ENCODE results near the gene SAP25. TPM values are rescaled to one million over a fixed set of nuclear protein-coding genes. Genes with fewer than 3 reads are reported as not detected.

SAP25 gene
- under 1 TPM in 3 of 6 experiments, not detected in 3; 0.40 to 0.87 (median 0.55) TPM for total RNA-seq (2021; fragmentation: NEBNext Ultra II Directional; extraction: Animal tissue kit (Norgen Biotek cat#: 25700))
- long read RNA-seq: 0 reads

DNA sequence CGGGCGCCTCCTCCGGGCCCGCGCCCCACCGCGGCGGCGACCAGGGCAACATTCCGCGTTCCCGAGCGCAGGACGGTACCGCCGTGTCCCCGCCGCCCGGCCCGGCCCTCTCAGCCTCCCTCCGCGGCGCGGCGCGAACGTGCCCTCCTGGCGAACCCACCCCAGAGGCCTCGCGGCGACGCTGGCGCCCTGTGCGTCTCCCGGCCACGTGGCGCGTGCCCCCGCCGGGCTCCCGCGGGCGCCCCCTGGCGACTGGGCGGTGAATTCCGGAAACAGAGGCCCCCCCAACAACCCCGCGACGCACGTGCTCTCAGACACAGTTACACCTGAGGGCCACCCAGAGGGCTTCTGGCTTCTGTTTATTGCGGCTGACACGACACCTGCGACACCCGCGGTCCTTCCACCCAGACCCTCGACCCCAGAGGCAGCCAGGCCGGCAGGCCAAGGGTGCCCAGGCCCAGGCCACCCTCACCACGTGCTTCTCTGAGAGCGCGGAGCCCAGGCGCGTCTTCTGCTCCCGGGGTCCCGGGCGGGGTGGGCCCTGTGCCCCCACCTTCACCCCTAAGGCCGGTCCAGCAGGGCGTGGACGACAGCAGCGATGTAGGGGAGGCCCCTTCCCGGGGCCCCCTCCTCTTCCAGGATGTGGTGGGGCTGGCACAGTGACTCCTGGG lies at the start of gene SAP25:
SAP25 (minus strand) TSS at position 210 of the 671 bp plus-strand sequence; CDS start at position 52, 158 bp downstream.
- Mint-ChIP-seq H3K4me1 (ENCODE audit: low read depth) (no peaks in the 10 kb centered on the region; the same call in 1 of the 2 replicates), H3K9me3 (no peaks in the 10 kb centered on the region), H3K27ac (no peak within 1 kb of the TSS), H3K36me3 (ENCODE audit: low read depth) (no peaks in the 10 kb centered on the region), H3K4me3 (no peak within 1 kb of the TSS), H3K27me3 (ENCODE audit: insufficient read depth) (peaks cover 19% of the 10 kb centered on the region)
- TF ChIP-seq, protein P1, sequence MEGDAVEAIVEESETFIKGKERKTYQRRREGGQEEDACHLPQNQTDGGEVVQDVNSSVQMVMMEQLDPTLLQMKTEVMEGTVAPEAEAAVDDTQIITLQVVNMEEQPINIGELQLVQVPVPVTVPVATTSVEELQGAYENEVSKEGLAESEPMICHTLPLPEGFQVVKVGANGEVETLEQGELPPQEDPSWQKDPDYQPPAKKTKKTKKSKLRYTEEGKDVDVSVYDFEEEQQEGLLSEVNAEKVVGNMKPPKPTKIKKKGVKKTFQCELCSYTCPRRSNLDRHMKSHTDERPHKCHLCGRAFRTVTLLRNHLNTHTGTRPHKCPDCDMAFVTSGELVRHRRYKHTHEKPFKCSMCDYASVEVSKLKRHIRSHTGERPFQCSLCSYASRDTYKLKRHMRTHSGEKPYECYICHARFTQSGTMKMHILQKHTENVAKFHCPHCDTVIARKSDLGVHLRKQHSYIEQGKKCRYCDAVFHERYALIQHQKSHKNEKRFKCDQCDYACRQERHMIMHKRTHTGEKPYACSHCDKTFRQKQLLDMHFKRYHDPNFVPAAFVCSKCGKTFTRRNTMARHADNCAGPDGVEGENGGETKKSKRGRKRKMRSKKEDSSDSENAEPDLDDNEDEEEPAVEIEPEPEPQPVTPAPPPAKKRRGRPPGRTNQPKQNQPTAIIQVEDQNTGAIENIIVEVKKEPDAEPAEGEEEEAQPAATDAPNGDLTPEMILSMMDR (IDR thresholded peaks at IDR 0.05): no peak
- DNase-seq: no peak

DNA sequence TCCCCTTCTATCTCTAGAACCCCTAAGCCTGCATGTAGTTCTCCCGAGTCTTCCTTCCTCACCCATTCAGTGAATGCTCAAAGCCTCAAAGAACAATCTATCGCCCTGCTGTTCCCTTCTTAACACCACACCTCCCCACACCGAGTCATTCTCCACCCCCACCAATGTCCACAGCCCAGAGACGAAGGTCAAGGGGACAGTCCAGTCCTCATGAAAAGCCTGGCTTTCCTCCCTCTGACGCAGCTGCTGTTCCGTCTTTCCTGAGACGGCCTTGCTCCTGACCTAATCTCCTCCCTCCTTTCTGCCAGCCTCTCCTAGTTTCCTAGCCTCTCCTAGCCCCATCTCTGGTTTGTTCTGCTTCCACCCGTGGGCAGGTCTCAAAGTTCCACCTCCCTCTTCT lies 47.9 kb upstream of the SAP25 start:
- H3K4me3 Mint-ChIP-seq: no peak overlapping the region
- no peaks in the 10 kb centered on the region; the same call in 1 of the 2 replicates for H3K4me1 Mint-ChIP-seq (ENCODE audit: low read depth)
- H3K27me3 Mint-ChIP-seq (ENCODE audit: insufficient read depth): peaks cover 9% of the 10 kb centered on the region
- no peak overlapping the region for H3K27ac Mint-ChIP-seq
- no peaks in the 10 kb centered on the region for H3K9me3 Mint-ChIP-seq
- H3K36me3 Mint-ChIP-seq (ENCODE audit: low read depth): no peaks in the 10 kb centered on the region
- no peak for DNase-seq
- TF ChIP-seq, protein P1 (IDR thresholded peaks at IDR 0.05): no peak

DNA sequence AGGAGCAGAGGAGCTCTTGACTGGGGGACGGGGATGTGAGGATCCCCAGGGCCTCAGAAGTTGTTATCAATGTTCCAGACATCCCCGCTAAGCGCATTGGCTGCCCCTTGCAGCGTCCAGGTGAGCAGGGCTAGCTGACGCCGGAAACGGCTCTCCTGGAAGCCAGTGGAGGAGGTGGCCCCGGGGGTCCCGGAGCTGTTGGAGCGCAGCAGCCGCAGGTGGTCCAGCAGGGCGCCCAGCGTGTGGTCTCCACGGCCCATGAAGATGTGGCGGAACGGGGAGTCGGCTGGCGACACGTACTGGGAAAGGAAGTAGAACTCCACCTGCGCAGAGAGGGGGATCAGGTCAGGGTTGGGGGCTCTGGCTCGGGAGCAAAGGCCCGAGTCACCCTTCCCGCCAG lies 47.1 kb upstream of the SAP25 start:
- no peaks in the 10 kb centered on the region for H3K36me3 Mint-ChIP-seq (ENCODE audit: low read depth)
- no peaks in the 10 kb centered on the region for H3K9me3 Mint-ChIP-seq
- H3K27me3 Mint-ChIP-seq (ENCODE audit: insufficient read depth): peaks cover 5% of the 10 kb centered on the region
- H3K27ac Mint-ChIP-seq: no peak overlapping the region
- H3K4me1 Mint-ChIP-seq (ENCODE audit: low read depth): no peaks in the 10 kb centered on the region
- TF ChIP-seq, protein P1 (IDR thresholded peaks at IDR 0.05): no peak
- no peak for DNase-seq
- H3K4me3 Mint-ChIP-seq: no peak overlapping the region

DNA sequence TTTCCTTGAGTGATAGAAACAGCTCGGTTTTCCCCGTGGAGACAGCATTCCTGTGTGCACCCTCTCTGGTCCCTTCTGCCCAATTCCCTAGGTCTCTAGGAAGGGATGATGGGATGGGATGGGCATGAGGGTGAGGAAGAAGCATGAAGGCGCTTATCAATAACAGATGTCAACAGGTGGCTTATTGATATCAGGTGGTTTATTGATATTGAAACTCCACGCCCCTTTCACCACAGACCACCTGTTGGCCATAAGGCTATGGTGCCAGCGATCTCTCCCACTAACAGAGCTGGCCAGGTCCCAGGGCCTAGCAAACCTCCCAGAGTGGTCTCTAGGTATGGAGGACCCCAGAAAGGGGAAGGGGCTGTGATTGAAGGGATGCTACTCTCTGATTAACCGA lies 46.5 kb upstream of the SAP25 start:
- TF ChIP-seq, protein P1 (IDR thresholded peaks at IDR 0.05): no peak
- Mint-ChIP-seq H3K27me3 (ENCODE audit: insufficient read depth) (peaks cover 5% of the 10 kb centered on the region), H3K27ac (no peak overlapping the region), H3K4me1 (ENCODE audit: low read depth) (no peaks in the 10 kb centered on the region), H3K36me3 (ENCODE audit: low read depth) (no peaks in the 10 kb centered on the region), H3K9me3 (no peaks in the 10 kb centered on the region), H3K4me3 (no peak overlapping the region)
- DNase-seq: no peak

DNA sequence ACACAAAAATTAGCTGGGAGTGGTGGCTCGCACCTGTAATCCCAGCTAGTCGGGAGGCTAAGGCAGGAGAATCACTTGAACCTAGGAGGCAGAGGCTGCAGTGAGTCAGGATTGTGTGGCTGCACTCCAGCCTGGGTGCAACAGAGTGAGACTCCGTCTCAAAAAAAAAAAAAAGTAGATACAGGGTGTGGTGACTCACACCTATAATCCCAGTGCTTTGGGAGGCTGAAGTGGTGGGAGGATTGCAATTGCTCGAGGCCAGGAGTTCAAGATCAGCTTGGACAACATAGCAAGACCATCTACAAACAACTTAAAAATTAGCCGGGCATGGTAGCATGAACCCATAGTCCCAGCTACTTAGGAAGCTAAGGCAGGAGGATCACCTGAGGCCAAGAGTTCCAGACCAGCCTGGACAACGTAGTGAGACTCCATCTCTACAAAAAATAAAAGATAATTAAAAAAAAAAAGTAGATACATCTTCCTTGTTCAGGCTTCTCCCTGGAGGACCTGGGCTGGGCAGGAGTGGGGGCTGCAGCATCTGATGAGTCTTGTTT lies 40.7 kb upstream of the SAP25 start:
- Mint-ChIP-seq H3K27me3 (ENCODE audit: insufficient read depth) (peaks cover 1% of the 10 kb centered on the region), H3K4me3 (no peak overlapping the region), H3K27ac (no peak overlapping the region), H3K9me3 (no peaks in the 10 kb centered on the region), H3K4me1 (ENCODE audit: low read depth) (peaks cover 16% of the 10 kb centered on the region), H3K36me3 (ENCODE audit: low read depth) (peaks cover 5% of the 10 kb centered on the region; the same call in 1 of the 2 replicates)
- TF ChIP-seq, protein P1 (IDR thresholded peaks at IDR 0.05): no peak
- DNase-seq: no peak
